GM12878 (cell line): Measurements from ENCODE around the gene TMEM88. TPM values are rescaled to one million over a fixed set of nuclear protein-coding genes. Genes with fewer than 3 reads are reported as not detected.

Experiments
- ATAC-seq: fragments of 200-7000 bp; cut with Tn5 transposase; 3 replicates; pipeline ENCODE4 v1.9.1; 2020; ENCODE audit warnings: mild to moderate bottlenecking, moderate library complexity
- BruUV-seq: library from RNA; stranded (reverse); fragments of 400-500 nt; replicated peaks from 2 replicates; lab custom pipeline; 2021; lab: Mats Ljungman, UMichigan
- CTCF ChIA-PET: fragments of 300-600 bp; sonication (Branson Sonifier 250); formaldehyde crosslinking; extraction: SDS; loops from one replicate; lab custom pipeline; 2021; ENCODE audit warnings: inconsistent platforms; lab: Yijun Ruan, JAX
- POLR2A ChIA-PET: fragments of 350-600 bp; formaldehyde crosslinking; extraction: SDS; loops from one replicate; lab custom pipeline; 2021; ENCODE audit warnings: inconsistent platforms; lab: Charles Lee
- RAD21 ChIA-PET: fragments of 300-600 bp; sonication (Branson Sonifier 250); formaldehyde crosslinking; loops from one replicate; lab custom pipeline; 2023; ENCODE audit warnings: antibody characterized with exemption; ENCODE audit not compliant: unreplicated experiment; lab: Charles Lee
- SMC1A ChIA-PET: fragments of 300-600 bp; sonication (Branson Sonifier 250); formaldehyde crosslinking; loops from one replicate; lab custom pipeline; 2023; ENCODE audit not compliant: unreplicated experiment, uncharacterized antibody; lab: Charles Lee
- DNase-seq: peaks from one replicate; pipeline ENCODE4 v3.0.0-alpha.2; 2011; ENCODE audit warnings: low read depth, low spot score
- FAIRE-seq: peaks from 3 replicates; lab custom pipeline; 2011; peaks lifted over from hg19 to GRCh38; lab: Jason Lieb, UNC
- H2AFZ ChIP-seq: 2 replicates; pipeline ENCODE4 v1.6.0; 2011; ENCODE audit warnings: low read depth, low read length, control low read depth; ENCODE audit not compliant: control insufficient read depth
- H3K27ac ChIP-seq: 2 replicates; pipeline ENCODE4 v1.5.1; 2011; ENCODE audit warnings: control low read depth; ENCODE audit not compliant: control insufficient read depth, insufficient read depth
- H3K27me3 ChIP-seq, 2 experiments: replicated peaks in 1 of 2; 2 replicates each; pipeline versions ENCODE4 v1.6.0 to v1.6.1; 2011; ENCODE audit warnings: low read length in 1 of 2; ENCODE audit not compliant: control insufficient read depth in 2 of 2, insufficient read depth in 2 of 2
- H3K36me3 ChIP-seq, 2 experiments: 2 replicates each; pipeline ENCODE4 v1.5.1; 2011; ENCODE audit warnings: low read length in 1 of 2; ENCODE audit not compliant: control insufficient read depth in 2 of 2, insufficient read depth in 2 of 2
- H3K4me1 ChIP-seq: 2 replicates; pipeline ENCODE4 v1.6.1; 2011; ENCODE audit warnings: mild to moderate bottlenecking, low read length, moderate library complexity, mixed read lengths; ENCODE audit not compliant: control insufficient read depth, insufficient read depth
- H3K4me2 ChIP-seq: 2 replicates; pipeline ENCODE4 v1.6.0; 2011; ENCODE audit warnings: control low read depth; ENCODE audit not compliant: control insufficient read depth, insufficient read depth
- H3K4me3 ChIP-seq: fragments of 200-600 bp; sonication (generic); 2 replicates; pipeline ENCODE4 v1.5.1; 2016
- H3K79me2 ChIP-seq: 2 replicates; pipeline ENCODE4 v1.6.0; 2011; ENCODE audit warnings: low read length; ENCODE audit not compliant: control insufficient read depth, insufficient read depth
- H3K9ac ChIP-seq: 2 replicates; pipeline ENCODE4 v1.8.0; 2011; ENCODE audit warnings: low read length, control low read depth, mixed read lengths; ENCODE audit not compliant: control insufficient read depth, insufficient read depth
- H3K9me3 ChIP-seq: replicated peaks from 3 replicates; pipeline ENCODE4 v1.5.1; 2011; ENCODE audit warnings: mild to moderate bottlenecking, low read length; ENCODE audit not compliant: control insufficient read depth, insufficient read depth
- H4K20me1 ChIP-seq: 2 replicates; pipeline ENCODE4 v1.6.0; 2011; ENCODE audit not compliant: control insufficient read depth, insufficient read depth
- HDGF ChIP-seq: fragments of 450-650 bp; IDR thresholded peaks from 2 replicates; pipeline ENCODE4 v1.6.1; 2016; ENCODE audit warnings: antibody characterized with exemption
- JUND ChIP-seq: IDR thresholded peaks from 2 replicates; pipeline ENCODE4 v1.6.1; 2012; ENCODE audit warnings: low read depth, mild to moderate bottlenecking, low read length, improper control_type of control experiment, moderate library complexity
- MTA2 ChIP-seq: fragments of 450-650 bp; IDR thresholded peaks from 2 replicates; pipeline ENCODE4 v1.6.1; 2016; ENCODE audit warnings: low read depth, mild to moderate bottlenecking, moderate library complexity
- MXI1 ChIP-seq: fragments of 150-350 bp; IDR thresholded peaks from 2 replicates; pipeline ENCODE4 v1.6.1; 2011; ENCODE audit warnings: low read depth, mild to moderate bottlenecking, inconsistent platforms, low read length, improper control_type of control experiment
- NFYA ChIP-seq: IDR thresholded peaks from 2 replicates; pipeline ENCODE4 v1.6.1; 2011; ENCODE audit warnings: low read depth, mild to moderate bottlenecking, low read length, improper control_type of control experiment, borderline replicate concordance
- RCOR1 ChIP-seq: conservative IDR thresholded peaks from 2 replicates; pipeline ENCODE4 v1.6.1; 2012; ENCODE audit warnings: low read depth, low read length, improper control_type of control experiment
- RFX5 ChIP-seq: IDR thresholded peaks from 2 replicates; pipeline ENCODE4 v1.6.1; 2011; ENCODE audit warnings: low read depth, low read length, improper control_type of control experiment
- STAT3 ChIP-seq: IDR thresholded peaks from 2 replicates; pipeline ENCODE4 v1.6.1; 2011; ENCODE audit warnings: low read depth, low read length, improper control_type of control experiment
- WRNIP1 ChIP-seq: IDR thresholded peaks from 2 replicates; pipeline ENCODE4 v1.6.1; 2011; ENCODE audit warnings: low read depth, low read length, improper control_type of control experiment, borderline replicate concordance
- YY1 ChIP-seq: IDR thresholded peaks from 2 replicates; pipeline ENCODE4 v1.6.1; 2011; ENCODE audit warnings: low read depth, mild to moderate bottlenecking, low read length
- ZNF207 ChIP-seq: fragments of 450-650 bp; IDR thresholded peaks from 2 replicates; pipeline ENCODE4 v1.6.1; 2014; ENCODE audit warnings: antibody characterized with exemption, mild to moderate bottlenecking, borderline replicate concordance
- WGBS: methylation state at CpG from one replicate; pipeline ENCODE4 v1.1.6; 2016; ENCODE audit warnings: low lambda C conversion rate; ENCODE audit not compliant: insufficient replicate concordance, insufficient coverage; ENCODE audit errors: missing lambda C conversion rate; 5-methylcytosine and 5-hydroxymethylcytosine counted together
- in situ Hi-C: fragments of 300-500 bp; cut with MboI; formaldehyde crosslinking; loops from 9 replicates; pipeline ENCODE4 v1.14.3; 2018; ENCODE audit warnings: mixed read lengths
- intact Hi-C: fragments of 100-400 bp; cut with micrococcal nuclease; formaldehyde crosslinking; loops from one replicate; pipeline ENCODE4 v1.14.2; 2022; ENCODE audit not compliant: unreplicated experiment
- polyA plus RNA-seq, 11 experiments: library from polyadenylated mRNA; depleted of rRNA in 4 of 11; unstranded in 6 of 11; stranded (reverse) in 5 of 11; fragments of >200 nt; fragmentation: Nextera tagmentation in 4 of 11; fragmentation: Illumina TruSeq in 1 of 11; extraction: Ambion mirVana in 4 of 11; extraction: Trizol in 1 of 11; gene quantifications; 1 replicate in 1 of 11; 2 replicates in 10 of 11; pipeline versions ENCODE4 v1.2.1 to v1.2.3, GENCODE V29; 2011 to 2016; ENCODE audit warnings: inconsistent platforms in 2 of 11, missing spikeins in 2 of 11, low read depth in 1 of 11
- total RNA-seq, 4 experiments: library from RNA; depleted of rRNA in 3 of 4; stranded (reverse); fragments of >200 nt in 3 of 4; fragmentation: Illumina TruSeq in 1 of 4; extraction: Trizol in 1 of 4; gene quantifications; 2 replicates each; pipeline versions ENCODE4 v1.2.1 to v1.2.3, GENCODE V29; 2013 to 2021
- TF ChIP-seq, protein P1 (sequence below): IDR thresholded peaks from 2 replicates; pipeline ENCODE4 v1.6.1; 2012; ENCODE audit warnings: improper control_type of control experiment, low read depth, low read length; ENCODE audit not compliant: insufficient replicate concordance
- TF ChIP-seq, protein P2 (sequence below): IDR thresholded peaks from 2 replicates; pipeline ENCODE4 v1.6.1; 2012; ENCODE audit warnings: low read depth, low read length, improper control_type of control experiment

TMEM88 gene
- total and polyA plus RNA-seq, 10 of the 15 experiments (the other 5 are each of a cell fraction or from before 2014, with no cell fraction given): 0.21 to 2.2 (median 0.62) TPM; not detected in 5

DNA sequence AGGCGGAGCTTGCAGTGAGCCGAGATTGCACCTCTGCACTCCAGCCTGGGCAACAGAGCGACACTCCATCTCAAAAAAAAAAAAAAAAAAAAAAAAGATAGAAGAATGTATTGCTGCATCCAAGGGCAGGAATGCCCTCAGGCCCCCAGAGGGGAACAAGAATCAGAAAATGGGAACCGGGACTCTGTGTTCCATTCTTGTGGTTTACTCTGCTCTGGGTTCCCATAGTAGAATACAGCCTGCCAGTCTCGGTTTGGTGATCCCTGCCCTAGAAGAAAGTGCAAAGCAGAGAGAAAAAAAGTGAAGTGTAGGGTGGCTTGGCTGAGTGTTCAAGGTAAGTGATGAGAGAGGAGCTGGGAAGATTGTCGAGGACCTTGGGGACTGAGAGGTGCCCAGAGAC is 48.3 kb upstream of the TMEM88 start (continued):
- TF ChIP-seq WRNIP1 (no peak), MXI1 (no peak)

DNA sequence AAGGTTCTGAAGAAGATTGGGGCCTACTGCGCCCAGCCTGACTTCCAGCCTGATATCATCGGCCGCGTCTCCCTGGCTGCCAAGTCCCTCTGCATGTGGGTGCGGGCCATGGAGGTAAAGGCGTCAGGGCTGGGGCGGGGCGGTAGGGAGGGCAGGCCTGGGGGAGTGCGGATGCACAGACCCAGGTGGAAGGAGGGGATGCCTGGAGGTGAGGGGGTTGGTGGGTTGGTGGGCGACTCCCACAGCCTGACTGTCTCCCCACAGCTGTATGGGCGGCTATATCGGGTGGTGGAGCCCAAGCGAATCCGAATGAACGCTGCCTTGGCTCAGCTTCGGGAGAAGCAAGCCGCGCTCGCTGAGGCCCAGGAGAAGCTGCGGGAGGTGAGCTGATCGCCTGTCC is 47.7 kb upstream of the TMEM88 start:
- no peaks in the 10 kb centered on the region for H4K20me1 ChIP-seq
- 64% methylated on average over 17 of the region's 21 CpGs for WGBS
- no peak overlapping the region for H3K4me2 ChIP-seq
- no peak overlapping the region for H3K9ac ChIP-seq
- no peak overlapping the region for H3K27ac ChIP-seq
- H3K36me3 ChIP-seq: no peaks in the 10 kb centered on the region
- no peaks in the 10 kb centered on the region for H3K79me2 ChIP-seq
- no TSS peak for BruUV-seq
- H3K27me3 ChIP-seq: no peaks in the 10 kb centered on the region
- CTCF ChIA-PET: no interaction called here
- H2AFZ ChIP-seq: no peak overlapping the region
- ATAC-seq (no peak), FAIRE-seq (no peak), DNase-seq (no peak)
- H3K4me1 ChIP-seq: no peaks in the 10 kb centered on the region
- H3K9me3 ChIP-seq: no peaks in the 10 kb centered on the region; the same call in 2 of the 3 replicates
- no peak overlapping the region for H3K4me3 ChIP-seq
- in situ Hi-C loops: no loop called here
- POLR2A ChIA-PET: no interaction called here
- SMC1A ChIA-PET: no interaction called here
- TF ChIP-seq HDGF (no peak), ZNF207 (no peak), RFX5 (no peak), YY1 (no peak), JUND (no peak), STAT3 (no peak), NFYA (no peak), MTA2 (no peak), RCOR1 (no peak)
- TF ChIP-seq, protein P1, sequence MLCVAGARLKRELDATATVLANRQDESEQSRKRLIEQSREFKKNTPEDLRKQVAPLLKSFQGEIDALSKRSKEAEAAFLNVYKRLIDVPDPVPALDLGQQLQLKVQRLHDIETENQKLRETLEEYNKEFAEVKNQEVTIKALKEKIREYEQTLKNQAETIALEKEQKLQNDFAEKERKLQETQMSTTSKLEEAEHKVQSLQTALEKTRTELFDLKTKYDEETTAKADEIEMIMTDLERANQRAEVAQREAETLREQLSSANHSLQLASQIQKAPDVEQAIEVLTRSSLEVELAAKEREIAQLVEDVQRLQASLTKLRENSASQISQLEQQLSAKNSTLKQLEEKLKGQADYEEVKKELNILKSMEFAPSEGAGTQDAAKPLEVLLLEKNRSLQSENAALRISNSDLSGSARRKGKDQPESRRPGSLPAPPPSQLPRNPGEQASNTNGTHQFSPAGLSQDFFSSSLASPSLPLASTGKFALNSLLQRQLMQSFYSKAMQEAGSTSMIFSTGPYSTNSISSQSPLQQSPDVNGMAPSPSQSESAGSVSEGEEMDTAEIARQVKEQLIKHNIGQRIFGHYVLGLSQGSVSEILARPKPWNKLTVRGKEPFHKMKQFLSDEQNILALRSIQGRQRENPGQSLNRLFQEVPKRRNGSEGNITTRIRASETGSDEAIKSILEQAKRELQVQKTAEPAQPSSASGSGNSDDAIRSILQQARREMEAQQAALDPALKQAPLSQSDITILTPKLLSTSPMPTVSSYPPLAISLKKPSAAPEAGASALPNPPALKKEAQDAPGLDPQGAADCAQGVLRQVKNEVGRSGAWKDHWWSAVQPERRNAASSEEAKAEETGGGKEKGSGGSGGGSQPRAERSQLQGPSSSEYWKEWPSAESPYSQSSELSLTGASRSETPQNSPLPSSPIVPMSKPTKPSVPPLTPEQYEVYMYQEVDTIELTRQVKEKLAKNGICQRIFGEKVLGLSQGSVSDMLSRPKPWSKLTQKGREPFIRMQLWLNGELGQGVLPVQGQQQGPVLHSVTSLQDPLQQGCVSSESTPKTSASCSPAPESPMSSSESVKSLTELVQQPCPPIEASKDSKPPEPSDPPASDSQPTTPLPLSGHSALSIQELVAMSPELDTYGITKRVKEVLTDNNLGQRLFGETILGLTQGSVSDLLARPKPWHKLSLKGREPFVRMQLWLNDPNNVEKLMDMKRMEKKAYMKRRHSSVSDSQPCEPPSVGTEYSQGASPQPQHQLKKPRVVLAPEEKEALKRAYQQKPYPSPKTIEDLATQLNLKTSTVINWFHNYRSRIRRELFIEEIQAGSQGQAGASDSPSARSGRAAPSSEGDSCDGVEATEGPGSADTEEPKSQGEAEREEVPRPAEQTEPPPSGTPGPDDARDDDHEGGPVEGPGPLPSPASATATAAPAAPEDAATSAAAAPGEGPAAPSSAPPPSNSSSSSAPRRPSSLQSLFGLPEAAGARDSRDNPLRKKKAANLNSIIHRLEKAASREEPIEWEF: no peak
- TF ChIP-seq, protein P2, sequence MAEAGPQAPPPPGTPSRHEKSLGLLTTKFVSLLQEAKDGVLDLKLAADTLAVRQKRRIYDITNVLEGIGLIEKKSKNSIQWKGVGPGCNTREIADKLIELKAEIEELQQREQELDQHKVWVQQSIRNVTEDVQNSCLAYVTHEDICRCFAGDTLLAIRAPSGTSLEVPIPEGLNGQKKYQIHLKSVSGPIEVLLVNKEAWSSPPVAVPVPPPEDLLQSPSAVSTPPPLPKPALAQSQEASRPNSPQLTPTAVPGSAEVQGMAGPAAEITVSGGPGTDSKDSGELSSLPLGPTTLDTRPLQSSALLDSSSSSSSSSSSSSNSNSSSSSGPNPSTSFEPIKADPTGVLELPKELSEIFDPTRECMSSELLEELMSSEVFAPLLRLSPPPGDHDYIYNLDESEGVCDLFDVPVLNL: no peak
- TF ChIP-seq, all 136 proteins: peak for 0
- RAD21 ChIA-PET: no interaction called here
- intact Hi-C loops: no loop called here
